BLaER1 (cell line): ENCODE results near the gene CRADD.

Source experiments
- H3K27ac ChIP-seq: shearing (Covaris generic); formaldehyde crosslinking; 2 replicates; pipeline ENCODE4 v1.8.1; 2022
- H3K27me3 ChIP-seq: shearing (Covaris generic); formaldehyde crosslinking; 2 replicates; pipeline ENCODE4 v1.8.1; 2022
- H3K36me3 ChIP-seq: shearing (Covaris generic); formaldehyde crosslinking; 2 replicates; pipeline ENCODE4 v1.8.1; 2022
- H3K4me1 ChIP-seq: shearing (Covaris generic); formaldehyde crosslinking; 2 replicates; pipeline ENCODE4 v1.8.1; 2022
- H3K4me2 ChIP-seq: shearing (Covaris generic); formaldehyde crosslinking; 2 replicates; pipeline ENCODE4 v1.8.1; 2022
- H3K4me3 ChIP-seq: shearing (Covaris generic); formaldehyde crosslinking; 2 replicates; pipeline ENCODE4 v1.8.1; 2022
- H3K9ac ChIP-seq: shearing (Covaris generic); formaldehyde crosslinking; 2 replicates; pipeline ENCODE4 v1.8.1; 2022
- H3K9me3 ChIP-seq: shearing (Covaris generic); formaldehyde crosslinking; 2 replicates; pipeline ENCODE4 v1.8.1; 2022
- H4K20me1 ChIP-seq: shearing (Covaris generic); formaldehyde crosslinking; 2 replicates; pipeline ENCODE4 v1.8.1; 2022
- Cebpa-rat ChIP-seq: shearing (Covaris generic); IDR thresholded peaks from 2 replicates; pipeline ENCODE4 v1.8.1; 2022

CRADD gene

GRCh38 chr12:93853698-93854478 lies 176.7 kb downstream of the CRADD start:
- Histone ChIP-seq H3K4me1 (peaks cover 26% of the 10 kb centered on the region), H4K20me1 (no peaks in the 10 kb centered on the region), H3K4me2 (no peak overlapping the region), H3K27ac (no peak overlapping the region), H3K36me3 (peaks cover 6% of the 10 kb centered on the region; the same call in 1 of the 2 replicates), H3K9ac (no peak overlapping the region), H3K9me3 (peaks cover 8% of the 10 kb centered on the region), H3K4me3 (no peak overlapping the region), H3K27me3 (no peaks in the 10 kb centered on the region)
- TF ChIP-seq Cebpa-rat: no peak

- Histone ChIP-seq H3K9ac (no peak overlapping the region), H4K20me1 (no peaks in the 10 kb centered on the region), H3K27me3 (no peaks in the 10 kb centered on the region), H3K9me3 (no peaks in the 10 kb centered on the region), H3K4me2 (no peak overlapping the region), H3K4me1 (peaks cover 20% of the 10 kb centered on the region), H3K36me3 (peaks cover under 1% of the 10 kb centered on the region; the same call in 1 of the 2 replicates), H3K27ac (no peak overlapping the region), H3K4me3 (no peak overlapping the region)
- TF ChIP-seq Cebpa-rat: no peak
Observed at GRCh38 chr12:93855261-93855660, 178.1 kb downstream of the CRADD start.

- H3K27me3 ChIP-seq: no peaks in the 10 kb centered on the region
- TF ChIP-seq Cebpa-rat: no peak
- no peaks in the 10 kb centered on the region for H4K20me1 ChIP-seq
- no peak overlapping the region for H3K4me3 ChIP-seq
- H3K9ac ChIP-seq: no peak overlapping the region
- H3K27ac ChIP-seq: no peak overlapping the region
- peaks cover 11% of the 10 kb centered on the region for H3K4me1 ChIP-seq
- 0 out of 2 replicates have a peak, but pooled peaks cover 5% of the 10 kb centered on the region for H3K9me3 ChIP-seq
- no peaks in the 10 kb centered on the region for H3K36me3 ChIP-seq
- H3K4me2 ChIP-seq: no peak overlapping the region
Observed at GRCh38 chr12:93856611-93857010, 179.4 kb downstream of the CRADD start.

- Histone ChIP-seq H3K4me1 (peaks cover 3% of the 10 kb centered on the region), H3K36me3 (no peaks in the 10 kb centered on the region), H3K27ac (no peak overlapping the region), H3K4me3 (no peak overlapping the region), H4K20me1 (no peaks in the 10 kb centered on the region), H3K9ac (no peak overlapping the region), H3K27me3 (no peaks in the 10 kb centered on the region), H3K9me3 (peaks cover 13% of the 10 kb centered on the region; the same call in 1 of the 2 replicates), H3K4me2 (no peak overlapping the region)
- TF ChIP-seq Cebpa-rat: no peak
Observed at GRCh38 chr12:93857279-93857938, 180.2 kb downstream of the CRADD start.

- no peak overlapping the region for H3K4me3 ChIP-seq
Observed at GRCh38 chr12:93857991-93858447, 180.8 kb downstream of the CRADD start.

GRCh38 chr12:93860668-93861373 lies 183.6 kb downstream of the CRADD start:
- no peaks in the 10 kb centered on the region for H3K4me1 ChIP-seq
- H3K36me3 ChIP-seq: no peaks in the 10 kb centered on the region
- H3K9me3 ChIP-seq: peaks cover 37% of the 10 kb centered on the region
- H3K27ac ChIP-seq: no peak overlapping the region
- H3K9ac ChIP-seq: no peak overlapping the region
- H3K27me3 ChIP-seq: no peaks in the 10 kb centered on the region
- H4K20me1 ChIP-seq: no peaks in the 10 kb centered on the region
- no peak for TF ChIP-seq Cebpa-rat
- no peak overlapping the region for H3K4me3 ChIP-seq
- H3K4me2 ChIP-seq: no peak overlapping the region

More at GRCh38 chr12:93857991-93858447, 180.8 kb downstream of the CRADD start:
- no peaks in the 10 kb centered on the region for H3K4me1 ChIP-seq
- no peak overlapping the region for H3K9ac ChIP-seq
- no peaks in the 10 kb centered on the region for H3K27me3 ChIP-seq
- H3K9me3 ChIP-seq: peaks cover 16% of the 10 kb centered on the region; the same call in 1 of the 2 replicates
- H3K4me2 ChIP-seq: no peak overlapping the region
- H4K20me1 ChIP-seq: no peaks in the 10 kb centered on the region
- no peak overlapping the region for H3K27ac ChIP-seq
- no peak for TF ChIP-seq Cebpa-rat
- no peaks in the 10 kb centered on the region for H3K36me3 ChIP-seq

- Histone ChIP-seq H4K20me1 (no peaks in the 10 kb centered on the region), H3K4me3 (no peak overlapping the region), H3K9ac (no peak overlapping the region), H3K4me2 (no peak overlapping the region), H3K36me3 (no peaks in the 10 kb centered on the region), H3K27me3 (no peaks in the 10 kb centered on the region), H3K27ac (no peak overlapping the region), H3K9me3 (peaks cover 51% of the 10 kb centered on the region), H3K4me1 (no peaks in the 10 kb centered on the region)
- no peak for TF ChIP-seq Cebpa-rat
Observed at GRCh38 chr12:93862424-93862823, 185.2 kb downstream of the CRADD start.

- no peaks in the 10 kb centered on the region for H3K36me3 ChIP-seq
- no peak overlapping the region for H3K4me3 ChIP-seq
- H3K27ac ChIP-seq: no peak overlapping the region
- TF ChIP-seq Cebpa-rat: no peak
- H3K27me3 ChIP-seq: no peaks in the 10 kb centered on the region
- no peak overlapping the region for H3K4me2 ChIP-seq
- H3K9ac ChIP-seq: no peak overlapping the region
- H3K4me1 ChIP-seq: no peaks in the 10 kb centered on the region
- peaks cover 74% of the 10 kb centered on the region for H3K9me3 ChIP-seq
- H4K20me1 ChIP-seq: no peaks in the 10 kb centered on the region
Observed at GRCh38 chr12:93865751-93866150, 188.6 kb downstream of the CRADD start.

- H3K4me1 ChIP-seq: no peaks in the 10 kb centered on the region
- H3K36me3 ChIP-seq: no peaks in the 10 kb centered on the region
- H3K4me3 ChIP-seq: no peak overlapping the region
- no peaks in the 10 kb centered on the region for H3K27me3 ChIP-seq
- no peak for TF ChIP-seq Cebpa-rat
- H4K20me1 ChIP-seq: no peaks in the 10 kb centered on the region
- no peak overlapping the region for H3K27ac ChIP-seq
- H3K9ac ChIP-seq: no peak overlapping the region
- no peak overlapping the region for H3K4me2 ChIP-seq
- H3K9me3 ChIP-seq: peaks cover 73% of the 10 kb centered on the region
Observed at GRCh38 chr12:93868771-93869170, 191.6 kb downstream of the CRADD start.
